Fibroblast of skin of left biceps (primary cell): ENCODE data around the gene TYRP1.
A peak's percentile ranks its signal among the peaks of the same experiment; 100 is the strongest.

Source experiments
- DNase-seq, 2 experiments: peaks; one replicate each; pipeline ENCODE4 v3.0.0-alpha.2; 2013; ENCODE audit warnings: low read depth in 2 of 2

Gene TYRP1

GRCh38 chr9:12735665-12736064 lies 42.5 kb downstream of the TYRP1 start:
- DNase-seq: no peak

- no peak for DNase-seq
Observed at GRCh38 chr9:12737871-12738270, 44.7 kb downstream of the TYRP1 start.

GRCh38 chr9:12739014-12739652 lies 45.9 kb downstream of the TYRP1 start:
- DNase-seq: peak in 1 of 2 experiments; percentile 48

- no peak for DNase-seq
Observed at GRCh38 chr9:12740845-12741244, 47.7 kb downstream of the TYRP1 start.

GRCh38 chr9:12748016-12748415 lies 54.8 kb downstream of the TYRP1 start:
- no peak for DNase-seq

GRCh38 chr9:12748954-12749353 lies 55.8 kb downstream of the TYRP1 start:
- no peak for DNase-seq

- no peak for DNase-seq
Observed at GRCh38 chr9:12753931-12754330, 60.7 kb downstream of the TYRP1 start.

GRCh38 chr9:12759761-12760160 lies 66.6 kb downstream of the TYRP1 start:
- no peak for DNase-seq
